CD4-positive, alpha-beta memory T cell (primary cell): ENCODE results near the gene KDM1A. TPM values are rescaled to one million over a fixed set of nuclear protein-coding genes. Genes with fewer than 3 reads are reported as not detected.

Source experiments
- CTCF ChIA-PET: fragments of 350-600 bp; sonication (Branson Sonifier 250); formaldehyde crosslinking; loops from one replicate; lab custom pipeline; 2021; ENCODE audit warnings: inconsistent platforms; ENCODE audit not compliant: partially characterized antibody; lab: Charles Lee
- POLR2A ChIA-PET: fragments of 350-600 bp; sonication (Branson Sonifier 250); formaldehyde crosslinking; loops from one replicate; lab custom pipeline; 2021; ENCODE audit not compliant: partially characterized antibody; lab: Charles Lee
- DNase-seq, 5 donors: peaks; one replicate each; pipeline versions ENCODE4 v3.0.0 to v3.0.0-alpha.2; 2020 to 2022; ENCODE audit warnings: mixed read lengths in 1 of 5
- H3K27ac ChIP-seq: one replicate; pipeline ENCODE4 v1.7.0; 2013; ENCODE audit warnings: low read depth, low read length
- H3K27me3 ChIP-seq: 2 replicates; pipeline ENCODE4 v1.7.0; 2013; ENCODE audit warnings: mild to moderate bottlenecking, low read length, moderate library complexity; ENCODE audit not compliant: insufficient read depth
- H3K36me3 ChIP-seq: 2 replicates; pipeline ENCODE4 v1.7.0; 2013; ENCODE audit warnings: mild to moderate bottlenecking, low read length, moderate library complexity; ENCODE audit not compliant: insufficient read depth
- H3K4me1 ChIP-seq: 2 replicates; pipeline ENCODE4 v1.7.0; 2013; ENCODE audit warnings: mild to moderate bottlenecking, low read length, moderate library complexity; ENCODE audit not compliant: insufficient read depth
- H3K4me3 ChIP-seq, 2 donors: one replicate each; pipeline ENCODE4 v1.7.0; 2013; ENCODE audit warnings: low read length in 2 of 2, mild to moderate bottlenecking in 1 of 2
- H3K9me3 ChIP-seq, 2 donors: one replicate each; pipeline ENCODE4 v1.7.0; 2013; ENCODE audit warnings: low read length in 2 of 2, control low read depth in 1 of 2; ENCODE audit not compliant: control insufficient read depth in 1 of 2
- H3K27ac Mint-ChIP-seq, 7 donors: one replicate each; pipeline ENCODE4 v1.8.0; 2020 to 2021; ENCODE audit warnings: mixed read lengths in 7 of 7, mild to moderate bottlenecking in 6 of 7, inconsistent platforms in 3 of 7, moderate library complexity in 3 of 7
- H3K27me3 Mint-ChIP-seq, 2 donors: one replicate each; pipeline ENCODE4 v1.8.0; 2020 to 2021; ENCODE audit warnings: mixed read lengths in 2 of 2
- H3K36me3 Mint-ChIP-seq, 2 donors: one replicate each; pipeline ENCODE4 v1.8.0; 2020 to 2021; ENCODE audit warnings: mixed read lengths in 2 of 2, inconsistent platforms in 1 of 2, mild to moderate bottlenecking in 1 of 2
- H3K4me1 Mint-ChIP-seq, 4 donors: one replicate each; pipeline ENCODE4 v1.8.0; 2020 to 2021; ENCODE audit warnings: mixed read lengths in 4 of 4, mild to moderate bottlenecking in 1 of 4
- H3K4me3 Mint-ChIP-seq, 8 donors: one replicate each; pipeline ENCODE4 v1.8.0; 2020 to 2021; ENCODE audit warnings: mixed read lengths in 8 of 8, mild to moderate bottlenecking in 7 of 8, moderate library complexity in 6 of 8, inconsistent platforms in 3 of 8
- H3K9me3 Mint-ChIP-seq, 8 donors: one replicate each; pipeline ENCODE4 v1.8.0; 2020 to 2021; ENCODE audit warnings: mixed read lengths in 8 of 8, mild to moderate bottlenecking in 5 of 8, inconsistent platforms in 3 of 8, moderate library complexity in 1 of 8
- intact Hi-C: fragments of 100-400 bp; cut with micrococcal nuclease; formaldehyde crosslinking; loops from one replicate; pipeline ENCODE4 v1.15.1; 2023
- polyA plus RNA-seq, 2 donors: library from polyadenylated mRNA; unstranded; fragments of 300-500 nt; fragmentation: Illumina TruSeq; gene quantifications; one replicate each; pipeline ENCODE4 v1.2.3, GENCODE V29; 2021
- total RNA-seq, 2 experiments: library from RNA; stranded (reverse); gene quantifications; one replicate each; pipeline ENCODE4 v1.2.3, GENCODE V29; 2021

KDM1A gene
- total and polyA plus RNA-seq, 4 experiments from 2014 or later, result 39.6 to 47.2 (median 43.2) TPM

DNA sequence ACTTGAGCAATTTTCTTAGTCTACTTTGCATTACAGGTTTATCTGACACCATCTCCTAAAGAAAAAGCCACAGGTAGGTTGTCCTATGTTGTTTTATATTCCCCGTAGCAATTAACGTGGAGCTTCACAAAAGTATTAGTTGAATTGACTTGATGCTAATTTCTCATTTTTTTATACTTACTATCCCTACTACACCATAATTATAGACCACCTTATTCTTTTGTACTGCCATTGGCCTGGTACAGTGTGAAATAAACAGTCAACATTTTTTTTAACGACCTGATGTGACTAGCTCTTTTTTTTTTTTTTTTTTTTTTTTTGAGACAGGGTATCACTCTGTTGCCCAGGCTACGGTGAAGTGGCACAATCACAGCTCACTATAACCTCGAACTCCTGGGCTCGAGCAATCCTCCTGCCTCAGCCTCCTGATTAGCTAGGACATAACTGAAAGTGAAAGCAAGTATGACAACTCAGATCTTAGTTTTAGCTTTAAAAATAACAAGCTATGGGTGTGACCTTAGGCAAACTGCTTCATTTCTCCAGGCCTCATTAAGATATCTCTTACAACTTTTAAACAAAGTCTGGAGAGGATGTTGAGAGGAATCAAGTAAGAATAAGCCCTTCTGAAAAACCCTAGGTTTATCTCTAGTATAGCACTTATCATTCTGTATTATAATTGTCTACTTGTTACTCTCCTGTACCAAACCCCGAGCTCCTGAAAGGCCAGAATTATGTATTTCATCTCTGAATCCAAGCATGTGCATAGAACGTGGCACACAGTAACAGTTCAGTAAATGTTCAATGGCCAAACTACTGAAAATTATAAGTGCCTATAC is 99.9 kb downstream of the KDM1A start:
- Histone ChIP-seq H3K4me1 (peaks cover 77% of the 10 kb centered on the region), H3K9me3 (no peaks in the 10 kb centered on the region), H3K36me3 (no peaks in the 10 kb centered on the region), H3K27me3 (no peaks in the 10 kb centered on the region), H3K4me3 (no peak overlapping the region), H3K27ac (peak overlapping the region; percentile 60)
- intact Hi-C loops, result loop anchor here (2.0 kb wide), 2 partner anchors 18 to 50 kb away; partner anchors contain the start of gene LUZP1
- H3K9me3 Mint-ChIP-seq, result no peaks in the 10 kb centered on the region
- H3K4me1 Mint-ChIP-seq, result peaks cover 38 to 83% (median 67%) of the 10 kb centered on the region in 4 donors
- H3K27me3 Mint-ChIP-seq, result no peaks in the 10 kb centered on the region
- H3K36me3 Mint-ChIP-seq, result peaks cover 0 to 4% of the 10 kb centered on the region in 2 donors
- POLR2A ChIA-PET, result interaction anchor here (0.5 to 5.3 kb wide), 17 partner anchors 9 to 409 kb away, joined by 3 to 49 read pairs (median 4); partner anchors contain the start of gene LUZP1
- DNase-seq, result peak; percentile 57 to 87 (median 76)
- peak overlapping the region; percentile 90 to 98 (median 93) for H3K27ac Mint-ChIP-seq
- CTCF ChIA-PET, result interaction anchor here (1.0 to 4.5 kb wide), 7 partner anchors 9 to 1729 kb away, joined by 3 to 62 read pairs (median 4); no protein-coding TSS in a partner anchor
- peak overlapping the region; percentile 74 to 85 (median 78) for H3K4me3 Mint-ChIP-seq

DNA sequence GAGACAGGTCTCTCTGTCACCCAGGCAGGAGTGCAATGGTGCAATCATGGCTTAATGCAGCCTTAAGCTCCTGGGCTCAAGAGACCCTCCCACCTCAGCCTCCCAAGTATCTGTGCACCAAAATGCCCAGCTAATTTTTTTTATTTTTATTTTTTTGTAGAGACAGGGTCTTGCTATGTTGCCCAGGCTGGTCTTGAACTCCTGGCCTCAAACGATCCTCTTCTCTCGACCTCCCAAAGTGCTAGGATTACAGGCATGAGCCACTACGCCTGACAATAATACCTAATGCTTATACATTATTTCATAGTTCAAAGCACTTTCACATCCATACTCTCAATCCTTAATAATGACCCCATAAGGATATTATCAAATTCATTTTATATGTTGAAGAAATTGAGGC is 101.1 kb downstream of the KDM1A start:
- ChIA-PET CTCF (interaction anchor here (1.1 to 4.5 kb wide), 4 partner anchors 10 to 1728 kb away, joined by 3 to 62 read pairs (median 28); no protein-coding TSS in a partner anchor), POLR2A (interaction anchor here (1.1 to 5.3 kb wide), 8 partner anchors 8 to 64 kb away, joined by 3 to 49 read pairs (median 26); partner anchors contain the start of gene LUZP1)
- intact Hi-C loops, result no loop called here
- no peaks in the 10 kb centered on the region for H3K9me3 ChIP-seq
- peaks cover 40 to 84% (median 65%) of the 10 kb centered on the region in 4 donors for H3K4me1 Mint-ChIP-seq
- no peaks in the 10 kb centered on the region for H3K36me3 ChIP-seq
- peaks cover 0 to 4% of the 10 kb centered on the region in 2 donors for H3K36me3 Mint-ChIP-seq
- H3K27ac ChIP-seq, result no peak overlapping the region
- H3K4me3 Mint-ChIP-seq, result peak overlapping the region in 2 of 8 donors; percentile 21 to 43
- no peak for DNase-seq
- H3K27me3 Mint-ChIP-seq, result no peaks in the 10 kb centered on the region
- H3K27ac Mint-ChIP-seq, result peak overlapping the region; percentile 8 to 96 (median 82)
- H3K9me3 Mint-ChIP-seq, result no peaks in the 10 kb centered on the region
- H3K4me1 ChIP-seq, result peaks cover 76% of the 10 kb centered on the region
- no peak overlapping the region for H3K4me3 ChIP-seq
- H3K27me3 ChIP-seq, result no peaks in the 10 kb centered on the region

DNA sequence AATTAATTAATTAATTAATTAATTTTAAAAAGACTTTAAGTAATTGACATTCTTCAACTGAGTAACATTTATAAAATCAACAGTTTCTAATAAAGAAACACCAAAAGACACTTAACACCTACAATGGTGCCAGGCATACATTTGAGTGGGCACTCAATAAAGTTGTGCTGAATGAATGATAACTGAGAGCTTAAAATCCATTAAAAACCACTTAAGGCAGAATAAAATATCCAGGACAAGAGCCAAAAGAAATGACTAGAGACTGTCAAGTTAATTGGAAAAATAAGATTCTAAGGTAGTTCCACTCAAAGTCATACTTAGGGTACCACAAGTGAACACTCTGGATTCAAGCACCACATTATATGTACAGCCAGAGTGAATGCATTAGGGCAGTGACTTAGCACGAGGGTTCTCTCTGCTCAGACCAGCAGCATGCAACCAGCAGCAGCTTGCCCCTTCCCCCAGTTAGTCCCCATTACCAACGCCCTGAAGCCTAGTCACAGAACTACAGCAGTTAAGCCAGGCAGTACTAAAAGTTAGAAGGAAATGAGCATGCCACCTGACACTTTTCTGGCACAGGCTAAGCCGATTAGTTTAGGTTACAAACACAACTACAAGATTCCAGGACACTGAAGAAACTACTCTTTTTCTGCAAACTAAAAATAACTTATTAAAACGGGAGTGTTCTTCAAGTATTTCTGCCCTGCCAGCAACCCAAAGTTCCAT is 102.9 kb downstream of the KDM1A start:
- ChIA-PET CTCF (interaction anchor here (1.4 to 2.5 kb wide), 3 partner anchors 11 to 62 kb away, joined by 3 to 17 read pairs (median 6); no protein-coding TSS in a partner anchor), POLR2A (interaction anchor here (1.1 to 4.2 kb wide), 4 partner anchors 22 to 47 kb away, joined by 3 to 40 read pairs (median 4); partner anchors contain the start of gene LUZP1)
- intact Hi-C loops, result no loop called here
- no peaks in the 10 kb centered on the region for H3K27me3 ChIP-seq
- Mint-ChIP-seq H3K27me3 (no peaks in the 10 kb centered on the region), H3K9me3 (no peaks in the 10 kb centered on the region), H3K4me3 (no peak overlapping the region), H3K27ac (peak overlapping the region in 4 of 7 donors; percentile 2 to 67 (median 33)), H3K36me3 (peaks cover 0 to 4% of the 10 kb centered on the region in 2 donors), H3K4me1 (peaks cover 43 to 87% (median 63%) of the 10 kb centered on the region in 4 donors)
- H3K4me3 ChIP-seq, result no peak overlapping the region
- no peaks in the 10 kb centered on the region for H3K36me3 ChIP-seq
- H3K4me1 ChIP-seq, result peaks cover 59% of the 10 kb centered on the region
- no peak overlapping the region for H3K27ac ChIP-seq
- no peaks in the 10 kb centered on the region for H3K9me3 ChIP-seq
- no peak for DNase-seq

DNA sequence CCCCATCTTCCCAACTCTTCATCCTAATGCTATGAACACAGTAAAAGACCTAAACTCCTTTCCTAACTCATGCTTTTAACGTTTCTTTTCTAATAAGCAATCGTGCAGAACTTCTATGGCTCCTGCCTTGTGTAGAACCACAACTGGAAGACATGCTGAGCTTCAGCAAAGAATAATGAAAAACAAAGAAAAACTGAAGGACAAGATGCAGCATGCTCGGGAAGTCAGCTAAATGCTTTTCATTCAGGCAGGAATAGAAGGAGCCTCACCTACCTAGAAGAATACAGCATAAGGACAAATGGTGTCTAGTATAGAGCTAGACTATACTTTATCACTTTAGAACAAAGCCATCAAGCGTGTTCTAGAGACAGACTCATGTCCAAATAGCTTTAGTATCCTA is 103.5 kb downstream of the KDM1A start:
- POLR2A ChIA-PET, result interaction anchor here (1.1 kb wide), 3 partner anchors 23 to 45 kb away, joined by 3 to 4 read pairs (median 3); no protein-coding TSS in a partner anchor
- no peak for DNase-seq
- Mint-ChIP-seq H3K27me3 (no peaks in the 10 kb centered on the region), H3K27ac (peak overlapping the region in 2 of 7 donors; percentile 8), H3K36me3 (peaks cover 0 to 4% of the 10 kb centered on the region in 2 donors), H3K9me3 (no peaks in the 10 kb centered on the region), H3K4me1 (peaks cover 43 to 81% (median 59%) of the 10 kb centered on the region in 4 donors), H3K4me3 (peak overlapping the region in 1 of 8 donors; percentile 33)
- H3K4me1 ChIP-seq, result peaks cover 54% of the 10 kb centered on the region
- no peak overlapping the region for H3K27ac ChIP-seq
- no peaks in the 10 kb centered on the region for H3K27me3 ChIP-seq
- CTCF ChIA-PET, result interaction anchor here (1.4 to 2.5 kb wide), 3 partner anchors 12 to 62 kb away, joined by 3 to 17 read pairs (median 6); no protein-coding TSS in a partner anchor
- no peaks in the 10 kb centered on the region for H3K9me3 ChIP-seq
- H3K36me3 ChIP-seq, result no peaks in the 10 kb centered on the region
- intact Hi-C loops, result no loop called here
- no peak overlapping the region for H3K4me3 ChIP-seq

DNA sequence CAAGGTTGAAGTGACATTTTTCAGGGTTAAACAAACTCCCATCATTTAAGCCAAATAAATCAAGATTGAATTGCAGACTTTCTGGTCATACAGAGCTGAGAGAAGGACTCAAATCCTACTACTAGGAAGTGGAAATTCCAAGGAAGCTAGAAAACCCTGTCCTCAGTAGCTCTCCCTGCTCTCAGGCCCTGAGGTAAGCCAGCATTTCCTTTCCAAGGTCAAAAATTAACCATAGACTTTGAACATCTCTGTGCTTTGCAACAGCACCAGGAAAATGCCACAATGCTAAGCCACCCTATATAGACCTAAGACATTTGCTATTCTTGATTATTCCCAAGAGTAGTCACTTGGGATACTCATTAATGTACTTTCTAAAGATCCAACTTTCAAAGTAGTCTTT is 104.3 kb downstream of the KDM1A start:
- no peak overlapping the region for H3K4me3 ChIP-seq
- no peaks in the 10 kb centered on the region for H3K9me3 ChIP-seq
- Mint-ChIP-seq H3K9me3 (no peaks in the 10 kb centered on the region), H3K27me3 (no peaks in the 10 kb centered on the region), H3K4me1 (peaks cover 40 to 77% (median 55%) of the 10 kb centered on the region in 4 donors), H3K36me3 (peaks cover 0 to 4% of the 10 kb centered on the region in 2 donors), H3K27ac (peak overlapping the region in 3 of 7 donors; percentile 60 to 81 (median 73)), H3K4me3 (no peak overlapping the region)
- H3K36me3 ChIP-seq, result no peaks in the 10 kb centered on the region
- intact Hi-C loops, result no loop called here
- H3K27me3 ChIP-seq, result no peaks in the 10 kb centered on the region
- H3K27ac ChIP-seq, result no peak overlapping the region
- POLR2A ChIA-PET, result no interaction called here
- H3K4me1 ChIP-seq, result peaks cover 49% of the 10 kb centered on the region
- CTCF ChIA-PET, result interaction anchor here (1.4 to 2.5 kb wide), 3 partner anchors 13 to 61 kb away, joined by 3 to 17 read pairs (median 6); no protein-coding TSS in a partner anchor
- DNase-seq, result no peak

DNA sequence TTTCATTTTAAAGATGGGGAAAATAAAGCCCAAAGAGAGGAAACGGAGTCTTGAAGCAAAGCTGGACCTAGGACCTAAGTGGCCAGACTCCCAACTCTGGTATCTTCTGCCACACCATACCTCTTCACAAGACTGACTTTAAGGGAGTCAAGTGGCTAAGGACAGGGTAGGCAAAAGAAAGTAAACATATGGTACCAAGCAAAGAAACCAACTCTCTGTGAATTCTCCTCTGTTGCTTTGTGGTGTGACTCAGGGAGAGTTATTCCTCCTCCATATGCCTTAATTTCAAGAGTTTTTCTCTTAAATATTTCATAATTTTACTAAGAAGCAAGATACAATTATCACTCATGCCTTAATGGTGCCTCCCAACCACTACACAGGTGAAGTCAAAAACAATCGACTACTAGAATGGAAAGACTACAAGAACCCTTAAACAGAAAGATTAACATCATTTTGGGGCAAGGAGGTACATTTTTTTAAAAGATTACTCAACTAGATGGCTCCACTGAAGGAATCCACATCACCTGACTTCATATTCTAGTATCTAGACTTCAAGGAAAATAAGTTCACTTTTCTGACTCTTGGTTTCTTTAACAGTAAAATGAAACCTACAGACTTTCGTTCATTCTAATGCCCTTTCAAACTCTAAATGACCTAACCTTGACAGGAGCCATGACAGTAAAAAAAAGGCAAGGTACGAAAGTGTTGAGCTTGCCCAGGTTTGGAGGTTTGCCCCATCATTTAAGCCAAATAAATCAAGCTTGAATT is 105.2 kb downstream of the KDM1A start:
- Mint-ChIP-seq H3K36me3 (no peaks in the 10 kb centered on the region), H3K4me1 (peaks cover 32 to 68% (median 47%) of the 10 kb centered on the region in 4 donors), H3K4me3 (peak overlapping the region in 1 of 8 donors; percentile 15), H3K27me3 (no peaks in the 10 kb centered on the region), H3K27ac (peak overlapping the region in 4 of 7 donors; percentile 10 to 60 (median 22)), H3K9me3 (no peaks in the 10 kb centered on the region)
- intact Hi-C loops, result no loop called here
- ChIA-PET CTCF (interaction anchor here (0.8 to 2.3 kb wide), 2 partner anchors 11 to 60 kb away, joined by 3 to 5 read pairs; no protein-coding TSS in a partner anchor), POLR2A (no interaction called here)
- Histone ChIP-seq H3K36me3 (no peaks in the 10 kb centered on the region), H3K4me1 (peaks cover 39% of the 10 kb centered on the region), H3K27ac (no peak overlapping the region), H3K9me3 (no peaks in the 10 kb centered on the region), H3K27me3 (no peaks in the 10 kb centered on the region), H3K4me3 (no peak overlapping the region)
- no peak for DNase-seq
